SK-N-SH (cell line): ENCODE measurements around the gene KCTD21. TPM values are rescaled to one million over a fixed set of nuclear protein-coding genes. Genes with fewer than 3 reads are reported as not detected.

ENCODE experiments used
- CTCF ChIA-PET: fragments of 300-600, 350-600 bp; formaldehyde crosslinking; extraction: SDS; loops from one replicate; lab custom pipeline; 2021; lab: Yijun Ruan, JAX
- POLR2A ChIA-PET: fragments of 350-600 bp; sonication (Branson Sonifier 250); formaldehyde crosslinking; extraction: SDS; loops from one replicate; lab custom pipeline; 2020; ENCODE audit warnings: antibody characterized with exemption, inconsistent platforms; lab: Yijun Ruan, JAX
- DNase-seq: peaks from one replicate; pipeline ENCODE4 v3.0.0; 2012
- H2AFZ ChIP-seq: fragments of 200-600 bp; sonication (generic); 2 replicates; pipeline ENCODE4 v1.8.1; 2016; ENCODE audit warnings: antibody characterized with exemption, mild to moderate bottlenecking, low read depth
- H3F3A ChIP-seq: fragments of 200-600 bp; sonication (generic); replicated peaks from 2 replicates; pipeline ENCODE3; 2016; ENCODE audit warnings: antibody characterized with exemption, mild to moderate bottlenecking; ENCODE audit not compliant: insufficient read depth
- H3K27ac ChIP-seq, 2 experiments: fragments of 200-500 bp in 1 of 2; fragments of 200-600 bp in 1 of 2; sonication (Bioruptor generic) in 1 of 2; sonication (generic), shearing (Covaris generic) in 1 of 2; 2 replicates each; pipeline versions ENCODE4 v1.5.1 to v1.6.1; 2014 to 2016; ENCODE audit warnings: low read depth in 2 of 2, inconsistent platforms in 1 of 2, low read length in 1 of 2, mild to moderate bottlenecking in 1 of 2, mixed read lengths in 1 of 2
- H3K27me3 ChIP-seq: fragments of 200-600 bp; sonication (generic), shearing (Covaris generic); 2 replicates; pipeline ENCODE4 v1.6.1; 2016; ENCODE audit warnings: mixed run types; ENCODE audit not compliant: insufficient read depth
- H3K36me3 ChIP-seq, 2 experiments: fragments of 200-500 bp in 1 of 2; fragments of 200-600 bp in 1 of 2; sonication (Bioruptor generic) in 1 of 2; sonication (generic) in 1 of 2; replicated peaks in 1 of 2; 2 replicates each; pipeline versions ENCODE3 to v1.5.1; 2014 to 2016; ENCODE audit warnings: low read length in 1 of 2, mild to moderate bottlenecking in 1 of 2; ENCODE audit not compliant: insufficient read depth in 2 of 2, control insufficient read depth in 1 of 2
- H3K4me1 ChIP-seq, 2 experiments: fragments of 200-500 bp in 1 of 2; fragments of 200-600 bp in 1 of 2; sonication (Bioruptor generic) in 1 of 2; sonication (generic), shearing (Covaris generic) in 1 of 2; 2 replicates each; pipeline versions ENCODE4 v1.5.1 to v1.6.1; 2014 to 2016; ENCODE audit warnings: low read depth in 1 of 2, low read length in 1 of 2, mixed run types in 1 of 2; ENCODE audit not compliant: insufficient read depth in 2 of 2, control insufficient read depth in 1 of 2
- H3K4me2 ChIP-seq: fragments of 200-600 bp; sonication (generic), shearing (Covaris generic); 2 replicates; pipeline ENCODE4 v1.6.1; 2017; ENCODE audit warnings: mixed run types
- H3K4me3 ChIP-seq, 2 experiments: fragments of 200-500 bp in 1 of 2; fragments of 200-600 bp in 1 of 2; sonication (Bioruptor generic) in 1 of 2; sonication (generic), shearing (Covaris generic) in 1 of 2; 2 replicates each; pipeline versions ENCODE4 v1.5.1 to v1.8.1; 2014 to 2016; ENCODE audit warnings: low read depth in 2 of 2, inconsistent platforms in 1 of 2, low read length in 1 of 2, mild to moderate bottlenecking in 1 of 2, mixed read lengths in 1 of 2, moderate library complexity in 1 of 2
- H3K79me2 ChIP-seq: fragments of 200-600 bp; sonication (generic); 2 replicates; pipeline ENCODE4 v1.8.1; 2017; ENCODE audit warnings: mild to moderate bottlenecking; ENCODE audit not compliant: insufficient read depth
- H3K9ac ChIP-seq: fragments of 200-600 bp; sonication (generic); 2 replicates; pipeline ENCODE4 v1.6.1; 2017; ENCODE audit warnings: mixed run types
- H3K9me2 ChIP-seq: fragments of 200-600 bp; sonication (generic); 2 replicates; pipeline ENCODE4 v1.6.1; 2017; ENCODE audit warnings: mixed run types
- H3K9me3 ChIP-seq: fragments of 200-600 bp; sonication (generic); 2 replicates; pipeline ENCODE4 v1.6.1; 2017; ENCODE audit warnings: mixed run types, mild to moderate bottlenecking, moderate library complexity
- H4K20me1 ChIP-seq: fragments of 200-600 bp; sonication (generic); 2 replicates; pipeline ENCODE4 v1.6.1; 2017; ENCODE audit warnings: mild to moderate bottlenecking, mixed run types; ENCODE audit not compliant: insufficient read depth
- EP300 ChIP-seq, 2 experiments: IDR thresholded peaks; 2 replicates each; pipeline versions ENCODE4 v1.4.0 to v1.6.1; 2012; ENCODE audit warnings: borderline replicate concordance in 1 of 2, low read depth in 1 of 2, low read length in 1 of 2
- FOXJ3 ChIP-seq: sonication (generic); formaldehyde crosslinking; IDR thresholded peaks from 2 replicates; pipeline ENCODE4 v1.5.1; 2020; ENCODE audit warnings: mild to moderate bottlenecking, missing genetic modification reagents
- GABPA ChIP-seq: IDR thresholded peaks from 2 replicates; pipeline ENCODE4 v1.4.0; 2012; ENCODE audit warnings: low read depth, mild to moderate bottlenecking
- GATA2 ChIP-seq: sonication (generic); formaldehyde crosslinking; IDR thresholded peaks from 2 replicates; pipeline ENCODE4 v1.5.0; 2020; ENCODE audit warnings: mild to moderate bottlenecking, missing genetic modification reagents
- JUND ChIP-seq: IDR thresholded peaks from 2 replicates; pipeline ENCODE4 v1.4.0; 2012
- MAX ChIP-seq: IDR thresholded peaks from 2 replicates; pipeline ENCODE4 v1.4.0; 2012; ENCODE audit warnings: low read depth
- MXI1 ChIP-seq: IDR thresholded peaks from 2 replicates; pipeline ENCODE4 v1.6.1; 2012; ENCODE audit warnings: mild to moderate bottlenecking, low read depth, low read length, improper control_type of control experiment
- NFIC ChIP-seq: IDR thresholded peaks from 2 replicates; pipeline ENCODE4 v1.4.0; 2012; ENCODE audit warnings: borderline replicate concordance
- NRF1 ChIP-seq: IDR thresholded peaks from 2 replicates; pipeline ENCODE4 v1.6.1; 2012; ENCODE audit warnings: low read depth, mild to moderate bottlenecking, low read length
- PBX3 ChIP-seq: IDR thresholded peaks from 2 replicates; pipeline ENCODE4; 2012
- RXRA ChIP-seq: IDR thresholded peaks from 2 replicates; pipeline ENCODE4 v1.4.0; 2012; ENCODE audit warnings: low read depth, mild to moderate bottlenecking, borderline replicate concordance
- SIN3A ChIP-seq: IDR thresholded peaks from 2 replicates; pipeline ENCODE4 v1.6.1; 2012; ENCODE audit warnings: low read depth, mild to moderate bottlenecking, low read length, moderate library complexity, borderline replicate concordance
- SMC3 ChIP-seq: IDR thresholded peaks from 2 replicates; pipeline ENCODE4 v1.6.1; 2012; ENCODE audit warnings: low read depth, low read length, improper control_type of control experiment
- TAF1 ChIP-seq: IDR thresholded peaks from 2 replicates; pipeline ENCODE4 v1.6.1; 2012; ENCODE audit warnings: low read depth, mild to moderate bottlenecking, low read length, moderate library complexity, borderline replicate concordance
- TCF12 ChIP-seq: IDR thresholded peaks from 2 replicates; pipeline ENCODE4 v1.4.0; 2012
- TEAD4 ChIP-seq: IDR thresholded peaks from 2 replicates; pipeline ENCODE4 v1.4.0; 2012; ENCODE audit warnings: mild to moderate bottlenecking, borderline replicate concordance; ENCODE audit not compliant: insufficient read depth
- WGBS: methylation state at CpG from one replicate; pipeline ENCODE4 v1.1.6; 2017; ENCODE audit warnings: low lambda C conversion rate; 5-methylcytosine and 5-hydroxymethylcytosine counted together
- polyA plus RNA-seq, 3 experiments: library from polyadenylated mRNA; depleted of rRNA; stranded (reverse); fragments of >200 nt; gene quantifications; 2 replicates each; pipeline ENCODE4 v1.2.3, GENCODE V29; 2012
- TF ChIP-seq, protein P1 (sequence below): IDR thresholded peaks from 2 replicates; pipeline ENCODE4 v1.6.1; 2012; ENCODE audit warnings: mild to moderate bottlenecking, low read depth, low read length, moderate library complexity
- TF ChIP-seq, protein P2 (sequence below): IDR thresholded peaks from 2 replicates; pipeline ENCODE4 v1.4.0; 2012; ENCODE audit warnings: low read depth, borderline replicate concordance
- TF ChIP-seq, protein P3 (sequence below): fragments of 150-350 bp; IDR thresholded peaks from 2 replicates; pipeline ENCODE4 v1.6.1; 2017; ENCODE audit warnings: antibody characterized with exemption, low read length, low read depth, borderline replicate concordance

The KCTD21 gene
- polyA plus RNA-seq, 1 of the 3 experiments (the other 2 are of a cell fraction): 5.0 TPM

DNA sequence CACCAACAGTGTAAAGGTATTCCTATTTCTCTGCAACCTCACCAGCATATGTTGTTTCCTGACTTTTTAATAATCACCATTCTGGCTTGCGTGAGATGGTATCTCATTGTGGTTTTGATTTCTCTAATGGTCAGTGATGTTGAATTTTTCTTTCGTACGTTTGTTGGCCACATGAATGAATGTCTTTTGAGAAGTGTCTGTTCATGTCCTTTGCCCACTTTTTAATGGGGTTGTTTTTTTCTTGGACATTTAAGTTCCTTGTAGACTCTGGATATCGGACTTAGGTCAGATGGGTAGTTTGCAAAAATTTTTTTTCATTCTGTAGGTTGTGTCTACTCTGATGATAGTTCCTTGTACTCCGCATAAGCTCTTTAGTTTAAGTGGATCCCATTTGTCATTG lies 23.1 kb upstream of the KCTD21 start:
- ChIA-PET POLR2A (no interaction called here), CTCF (interaction anchor here (1.1 kb wide), 1 partner anchor 17 kb away, joined by 3 read pairs; no protein-coding TSS in a partner anchor)
- H4K20me1 ChIP-seq: peaks cover 6% of the 10 kb centered on the region; the same call in 1 of the 2 replicates

More for the DNA sequence above, 23.1 kb upstream of the KCTD21 start:
- Histone ChIP-seq H3F3A (no peaks in the 10 kb centered on the region), H3K27ac (no peak overlapping the region), H3K79me2 (peaks cover 26% of the 10 kb centered on the region), H3K9me3 (no peaks in the 10 kb centered on the region), H3K4me3 (no peak overlapping the region), H3K9me2 (no peaks in the 10 kb centered on the region), H3K9ac (no peak overlapping the region), H3K36me3 (peaks cover 27 to 35% of the 10 kb centered on the region in 2 experiments), H3K27me3 (no peaks in the 10 kb centered on the region), H3K4me2 (no peak overlapping the region), H2AFZ (no peak overlapping the region), H3K4me1 (peaks cover 0 to 25% of the 10 kb centered on the region in 2 experiments; a peak in 1 of 4 replicates)
- 98% methylated on average over 5 of the region's 5 CpGs for WGBS
- TF ChIP-seq SIN3A (no peak), RXRA (no peak), TAF1 (no peak), GABPA (no peak), JUND (no peak), TEAD4 (no peak), EP300 (IDR thresholded peaks at IDR 0.05; ENCODE audit: borderline replicate concordance in 1 of 2, low read depth in 1 of 2, low read length in 1 of 2) (no peak), NFIC (no peak), TCF12 (no peak), PBX3 (no peak), SMC3 (no peak), NRF1 (no peak), MAX (no peak), MXI1 (no peak), GATA2 (no peak), FOXJ3 (no peak)
- TF ChIP-seq, protein P1, sequence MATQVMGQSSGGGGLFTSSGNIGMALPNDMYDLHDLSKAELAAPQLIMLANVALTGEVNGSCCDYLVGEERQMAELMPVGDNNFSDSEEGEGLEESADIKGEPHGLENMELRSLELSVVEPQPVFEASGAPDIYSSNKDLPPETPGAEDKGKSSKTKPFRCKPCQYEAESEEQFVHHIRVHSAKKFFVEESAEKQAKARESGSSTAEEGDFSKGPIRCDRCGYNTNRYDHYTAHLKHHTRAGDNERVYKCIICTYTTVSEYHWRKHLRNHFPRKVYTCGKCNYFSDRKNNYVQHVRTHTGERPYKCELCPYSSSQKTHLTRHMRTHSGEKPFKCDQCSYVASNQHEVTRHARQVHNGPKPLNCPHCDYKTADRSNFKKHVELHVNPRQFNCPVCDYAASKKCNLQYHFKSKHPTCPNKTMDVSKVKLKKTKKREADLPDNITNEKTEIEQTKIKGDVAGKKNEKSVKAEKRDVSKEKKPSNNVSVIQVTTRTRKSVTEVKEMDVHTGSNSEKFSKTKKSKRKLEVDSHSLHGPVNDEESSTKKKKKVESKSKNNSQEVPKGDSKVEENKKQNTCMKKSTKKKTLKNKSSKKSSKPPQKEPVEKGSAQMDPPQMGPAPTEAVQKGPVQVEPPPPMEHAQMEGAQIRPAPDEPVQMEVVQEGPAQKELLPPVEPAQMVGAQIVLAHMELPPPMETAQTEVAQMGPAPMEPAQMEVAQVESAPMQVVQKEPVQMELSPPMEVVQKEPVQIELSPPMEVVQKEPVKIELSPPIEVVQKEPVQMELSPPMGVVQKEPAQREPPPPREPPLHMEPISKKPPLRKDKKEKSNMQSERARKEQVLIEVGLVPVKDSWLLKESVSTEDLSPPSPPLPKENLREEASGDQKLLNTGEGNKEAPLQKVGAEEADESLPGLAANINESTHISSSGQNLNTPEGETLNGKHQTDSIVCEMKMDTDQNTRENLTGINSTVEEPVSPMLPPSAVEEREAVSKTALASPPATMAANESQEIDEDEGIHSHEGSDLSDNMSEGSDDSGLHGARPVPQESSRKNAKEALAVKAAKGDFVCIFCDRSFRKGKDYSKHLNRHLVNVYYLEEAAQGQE: no peak
- TF ChIP-seq, protein P2, sequence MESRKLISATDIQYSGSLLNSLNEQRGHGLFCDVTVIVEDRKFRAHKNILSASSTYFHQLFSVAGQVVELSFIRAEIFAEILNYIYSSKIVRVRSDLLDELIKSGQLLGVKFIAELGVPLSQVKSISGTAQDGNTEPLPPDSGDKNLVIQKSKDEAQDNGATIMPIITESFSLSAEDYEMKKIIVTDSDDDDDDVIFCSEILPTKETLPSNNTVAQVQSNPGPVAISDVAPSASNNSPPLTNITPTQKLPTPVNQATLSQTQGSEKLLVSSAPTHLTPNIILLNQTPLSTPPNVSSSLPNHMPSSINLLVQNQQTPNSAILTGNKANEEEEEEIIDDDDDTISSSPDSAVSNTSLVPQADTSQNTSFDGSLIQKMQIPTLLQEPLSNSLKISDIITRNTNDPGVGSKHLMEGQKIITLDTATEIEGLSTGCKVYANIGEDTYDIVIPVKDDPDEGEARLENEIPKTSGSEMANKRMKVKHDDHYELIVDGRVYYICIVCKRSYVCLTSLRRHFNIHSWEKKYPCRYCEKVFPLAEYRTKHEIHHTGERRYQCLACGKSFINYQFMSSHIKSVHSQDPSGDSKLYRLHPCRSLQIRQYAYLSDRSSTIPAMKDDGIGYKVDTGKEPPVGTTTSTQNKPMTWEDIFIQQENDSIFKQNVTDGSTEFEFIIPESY: no peak
- TF ChIP-seq, protein P3, sequence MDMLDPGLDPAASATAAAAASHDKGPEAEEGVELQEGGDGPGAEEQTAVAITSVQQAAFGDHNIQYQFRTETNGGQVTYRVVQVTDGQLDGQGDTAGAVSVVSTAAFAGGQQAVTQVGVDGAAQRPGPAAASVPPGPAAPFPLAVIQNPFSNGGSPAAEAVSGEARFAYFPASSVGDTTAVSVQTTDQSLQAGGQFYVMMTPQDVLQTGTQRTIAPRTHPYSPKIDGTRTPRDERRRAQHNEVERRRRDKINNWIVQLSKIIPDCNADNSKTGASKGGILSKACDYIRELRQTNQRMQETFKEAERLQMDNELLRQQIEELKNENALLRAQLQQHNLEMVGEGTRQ: no peak
- no peak for DNase-seq
